HL-60 (cell line): ENCODE measurements around the gene PIMREG.

ENCODE experiments used
- DNase-seq, 2 experiments: peaks; one replicate each; pipeline ENCODE4 v3.0.0-alpha.2; 2010 to 2020; ENCODE audit warnings: low read depth in 1 of 2, low spot score in 1 of 2
- H3K27ac ChIP-seq: fragments of 250-450 bp; sonication (Bioruptor Pico); replicated peaks from 2 replicates; pipeline ENCODE4 v1.5.1; 2020; ENCODE audit warnings: mild to moderate bottlenecking, moderate library complexity
- H3K27me3 ChIP-seq: fragments of 250-450 bp; sonication (Bioruptor Pico); 2 replicates; pipeline ENCODE4 v1.5.1; 2021; ENCODE audit warnings: mild to moderate bottlenecking, moderate library complexity; ENCODE audit not compliant: insufficient read depth, poor library complexity, severe bottlenecking
- H3K4me3 ChIP-seq: replicated peaks from 2 replicates; pipeline ENCODE4 v1.5.1; 2011; ENCODE audit warnings: mild to moderate bottlenecking, control low read depth, low read length; ENCODE audit not compliant: insufficient read depth
- CTCF ChIP-seq: IDR thresholded peaks from one replicate; pipeline ENCODE4 v1.5.1; 2011; ENCODE audit warnings: low read length, control low read depth, inconsistent platforms; ENCODE audit not compliant: insufficient read depth
- GABPA ChIP-seq: IDR thresholded peaks from 2 replicates; pipeline ENCODE4 v1.6.1; 2012; ENCODE audit warnings: low read depth
- POLR2AphosphoS5 ChIP-seq: IDR thresholded peaks from 2 replicates; pipeline ENCODE4 v1.6.1; 2012; ENCODE audit warnings: low read depth
- REST ChIP-seq: IDR thresholded peaks from 2 replicates; pipeline ENCODE4 v1.6.1; 2012; ENCODE audit warnings: low read depth; ENCODE audit not compliant: insufficient replicate concordance
- SPI1 ChIP-seq: IDR thresholded peaks from 2 replicates; pipeline ENCODE4 v1.6.1; 2012; ENCODE audit warnings: low read depth, mild to moderate bottlenecking, borderline replicate concordance

The PIMREG gene

GRCh38 chr17:6463616-6464445 lies 19.6 kb downstream of the PIMREG start:
- TF ChIP-seq CTCF (no peak), POLR2AphosphoS5 (no peak), REST (no peak), SPI1 (no peak), GABPA (no peak)
- no peak overlapping the region for H3K4me3 ChIP-seq
- no peak for DNase-seq
- H3K27ac ChIP-seq, result no peak overlapping the region
- H3K27me3 ChIP-seq, result no peaks in the 10 kb centered on the region

GRCh38 chr17:6464446-6465041 lies 20.3 kb downstream of the PIMREG start:
- H3K27me3 ChIP-seq, result no peaks in the 10 kb centered on the region
- no peak for TF ChIP-seq SPI1
- TF ChIP-seq REST, result no peak
- no peak for TF ChIP-seq GABPA
- TF ChIP-seq POLR2AphosphoS5, result no peak
- TF ChIP-seq CTCF, result no peak
- no peak for DNase-seq
- H3K4me3 ChIP-seq, result no peak overlapping the region
- no peak overlapping the region for H3K27ac ChIP-seq

- H3K27me3 ChIP-seq, result no peaks in the 10 kb centered on the region
- TF ChIP-seq CTCF (no peak), SPI1 (no peak), GABPA (no peak), POLR2AphosphoS5 (no peak), REST (no peak)
- no peak overlapping the region for H3K27ac ChIP-seq
- no peak overlapping the region for H3K4me3 ChIP-seq
- no peak for DNase-seq
These were observed 21.1 kb downstream of the PIMREG start for GRCh38 chr17:6465206-6466003.
